ENCODE measurements around the gene STX2. TPM values are rescaled to one million over a fixed set of nuclear protein-coding genes. Genes with fewer than 3 reads are reported as not detected.

The STX2 gene
- total and polyA plus RNA-seq, 8 donors, result 18.1 to 36.9 (median 30.8) TPM

DNA sequence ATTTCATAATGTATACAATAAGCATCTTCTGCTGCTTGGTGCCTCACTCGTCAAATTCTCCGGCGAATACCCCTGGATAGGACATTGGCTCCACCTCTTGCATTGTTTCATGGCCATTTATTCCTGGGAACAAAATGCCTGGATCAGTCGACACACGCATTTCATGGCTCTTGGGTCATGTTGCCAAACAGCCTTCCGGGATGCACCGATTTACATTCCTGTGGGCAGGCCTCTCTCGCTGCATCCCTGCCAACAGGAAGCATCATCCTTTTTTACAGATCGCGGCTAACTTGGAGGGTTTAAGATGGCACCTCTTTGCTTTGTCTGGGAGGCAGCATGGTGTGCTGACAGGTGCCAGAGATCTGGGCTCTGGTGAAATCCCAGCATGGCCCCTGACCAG lies 90.3 kb downstream of the STX2 start:
- ATAC-seq (no peak), DNase-seq (no peak)
- H3K4me1 ChIP-seq, result no peaks in the 10 kb centered on the region
- TF ChIP-seq, protein P1, sequence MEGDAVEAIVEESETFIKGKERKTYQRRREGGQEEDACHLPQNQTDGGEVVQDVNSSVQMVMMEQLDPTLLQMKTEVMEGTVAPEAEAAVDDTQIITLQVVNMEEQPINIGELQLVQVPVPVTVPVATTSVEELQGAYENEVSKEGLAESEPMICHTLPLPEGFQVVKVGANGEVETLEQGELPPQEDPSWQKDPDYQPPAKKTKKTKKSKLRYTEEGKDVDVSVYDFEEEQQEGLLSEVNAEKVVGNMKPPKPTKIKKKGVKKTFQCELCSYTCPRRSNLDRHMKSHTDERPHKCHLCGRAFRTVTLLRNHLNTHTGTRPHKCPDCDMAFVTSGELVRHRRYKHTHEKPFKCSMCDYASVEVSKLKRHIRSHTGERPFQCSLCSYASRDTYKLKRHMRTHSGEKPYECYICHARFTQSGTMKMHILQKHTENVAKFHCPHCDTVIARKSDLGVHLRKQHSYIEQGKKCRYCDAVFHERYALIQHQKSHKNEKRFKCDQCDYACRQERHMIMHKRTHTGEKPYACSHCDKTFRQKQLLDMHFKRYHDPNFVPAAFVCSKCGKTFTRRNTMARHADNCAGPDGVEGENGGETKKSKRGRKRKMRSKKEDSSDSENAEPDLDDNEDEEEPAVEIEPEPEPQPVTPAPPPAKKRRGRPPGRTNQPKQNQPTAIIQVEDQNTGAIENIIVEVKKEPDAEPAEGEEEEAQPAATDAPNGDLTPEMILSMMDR (IDR thresholded peaks at IDR 0.05), result no peak
- no peak overlapping the region for H3K4me3 ChIP-seq
- H3K36me3 ChIP-seq, result no peaks in the 10 kb centered on the region
- no peak overlapping the region for H3K27ac ChIP-seq
- peaks cover 0 to 32% of the 10 kb centered on the region in 2 donors for H3K27me3 ChIP-seq
- intact Hi-C loops (cut with DNase I), result no loop called here
- H3K9me3 ChIP-seq, result no peaks in the 10 kb centered on the region

DNA sequence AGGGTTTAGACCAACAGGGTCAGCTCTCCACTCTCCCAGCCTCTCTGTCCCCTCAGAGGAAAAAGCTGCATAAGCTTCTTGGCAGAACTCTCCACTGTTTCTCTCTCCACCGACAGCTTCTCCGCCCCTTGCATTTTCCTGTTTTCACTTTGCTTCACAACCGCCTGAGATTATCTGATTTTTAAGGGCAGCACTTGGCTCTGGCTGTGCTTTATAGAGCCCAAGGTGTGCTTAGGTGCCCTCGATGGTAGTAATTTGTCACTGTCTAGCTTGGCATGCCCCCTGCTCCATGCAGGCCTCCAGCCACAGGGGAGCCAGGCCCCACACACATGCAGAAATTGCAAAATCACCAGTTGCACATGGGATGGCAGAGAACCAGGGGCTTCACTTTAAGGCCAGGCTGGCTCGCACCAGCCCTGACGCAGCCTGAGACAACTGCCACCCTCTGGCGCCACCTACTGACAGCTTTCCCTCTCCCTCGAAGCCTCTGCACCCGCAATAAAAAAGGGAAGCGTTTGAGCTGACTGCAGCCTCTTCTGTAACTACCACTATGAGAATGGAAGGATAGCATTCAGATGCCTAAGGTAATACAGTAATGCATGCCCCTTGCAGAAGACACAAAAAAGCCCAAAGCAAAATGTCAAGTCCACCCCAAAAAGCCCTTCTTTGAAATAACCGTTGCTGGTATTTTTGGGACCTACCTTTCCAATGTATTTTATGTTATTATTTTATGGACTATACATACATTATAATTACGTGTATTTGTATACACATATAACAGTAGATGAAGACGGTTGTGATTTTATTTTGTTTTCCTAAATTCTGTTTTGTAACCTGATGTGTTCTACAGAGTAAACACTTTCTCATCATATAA lies 90.9 kb downstream of the STX2 start:
- intact Hi-C loops (cut with DNase I), result no loop called here
- DNase-seq (peak in 3 of 4 donors; percentile 75 to 89 (median 79)), ATAC-seq (peak; percentile 98)
- H3K27ac ChIP-seq, result no peak overlapping the region
- TF ChIP-seq, protein P1 (IDR thresholded peaks at IDR 0.05), result peak; percentile 77 to 78
- no peaks in the 10 kb centered on the region for H3K9me3 ChIP-seq
- no peaks in the 10 kb centered on the region for H3K36me3 ChIP-seq
- no peak overlapping the region for H3K4me3 ChIP-seq
- H3K27me3 ChIP-seq, result peaks cover 0 to 31% of the 10 kb centered on the region in 2 donors
- H3K4me1 ChIP-seq, result no peaks in the 10 kb centered on the region

DNA sequence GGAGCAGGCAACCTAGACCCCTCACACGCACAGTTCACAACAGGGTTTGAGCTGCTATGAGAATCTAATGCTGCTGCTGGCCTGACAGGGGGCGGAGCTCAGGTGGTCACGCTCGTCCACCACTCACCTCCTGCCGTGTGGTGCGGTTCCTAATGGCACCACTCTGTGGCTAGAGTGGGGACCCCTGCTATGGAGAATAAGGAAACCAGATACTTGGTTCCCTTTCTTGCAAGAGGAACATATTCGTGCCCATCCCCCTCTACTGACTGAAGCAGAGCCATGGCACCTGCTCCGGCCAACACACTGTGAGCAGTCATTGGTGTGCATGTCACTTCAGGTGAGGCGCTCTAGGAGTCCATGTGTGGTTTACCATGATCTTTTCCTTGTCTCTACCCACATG lies 92.5 kb downstream of the STX2 start:
- Histone ChIP-seq H3K4me3 (no peak overlapping the region), H3K9me3 (no peaks in the 10 kb centered on the region), H3K4me1 (no peaks in the 10 kb centered on the region), H3K27me3 (peaks cover 0 to 21% of the 10 kb centered on the region in 2 donors), H3K36me3 (no peaks in the 10 kb centered on the region), H3K27ac (no peak overlapping the region)
- TF ChIP-seq, protein P1 (IDR thresholded peaks at IDR 0.05), result no peak
- no peak for DNase-seq
- intact Hi-C loops (cut with DNase I), result no loop called here
- no peak for ATAC-seq

DNA sequence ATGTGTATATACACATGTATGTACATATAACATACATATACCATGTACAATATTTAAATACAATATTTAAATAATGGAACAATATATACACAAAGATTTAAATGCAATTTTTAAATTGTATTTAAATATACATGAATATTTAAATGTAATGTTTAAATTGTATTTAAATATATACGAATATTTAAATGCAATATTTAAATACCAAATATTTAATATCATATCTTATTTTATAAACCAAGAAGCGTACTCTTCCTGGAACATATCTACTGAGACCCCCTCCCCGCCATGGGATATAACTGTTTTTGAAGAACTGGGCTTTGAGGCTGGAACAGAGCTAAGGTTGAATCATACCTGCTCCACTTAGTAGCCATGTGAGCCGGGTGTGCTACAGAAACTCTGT lies 93.1 kb downstream of the STX2 start:
- intact Hi-C loops (cut with DNase I), result no loop called here
- DNase-seq, result no peak
- Histone ChIP-seq H3K27ac (no peak overlapping the region), H3K36me3 (no peaks in the 10 kb centered on the region), H3K9me3 (no peaks in the 10 kb centered on the region), H3K4me3 (no peak overlapping the region), H3K27me3 (peaks cover 0 to 21% of the 10 kb centered on the region in 2 donors), H3K4me1 (no peaks in the 10 kb centered on the region)
- TF ChIP-seq, protein P1 (IDR thresholded peaks at IDR 0.05), result no peak
- no peak for ATAC-seq

DNA sequence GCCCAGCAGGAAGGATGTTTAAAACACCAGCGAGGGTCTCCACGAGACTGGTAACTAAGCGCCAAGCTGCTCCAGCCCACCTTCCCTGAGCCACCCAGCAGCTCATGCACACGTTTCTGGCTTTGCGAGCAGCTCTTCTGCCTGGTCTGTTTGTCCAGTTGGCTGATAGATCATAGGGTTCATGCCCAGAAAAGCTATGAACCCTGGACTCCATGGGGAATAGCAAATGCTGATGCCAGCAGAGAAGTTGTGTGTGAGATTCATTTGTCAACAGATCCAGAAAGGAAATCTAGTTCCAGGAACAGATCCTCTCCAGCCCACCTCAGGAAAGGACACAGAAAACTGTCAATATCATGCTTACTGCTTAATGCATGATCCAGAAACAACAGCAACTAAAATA lies 94.8 kb downstream of the STX2 start:
- Histone ChIP-seq H3K27me3 (peaks cover 0 to 29% of the 10 kb centered on the region in 2 donors), H3K9me3 (no peaks in the 10 kb centered on the region), H3K27ac (no peak overlapping the region), H3K36me3 (no peaks in the 10 kb centered on the region), H3K4me1 (no peaks in the 10 kb centered on the region), H3K4me3 (no peak overlapping the region)
- no peak for DNase-seq
- TF ChIP-seq, protein P1 (IDR thresholded peaks at IDR 0.05), result no peak
- intact Hi-C loops (cut with DNase I), result no loop called here
- ATAC-seq, result no peak
